Natural killer cell (primary cell): ENCODE data around the gene CCNI. TPM values are rescaled to one million over a fixed set of nuclear protein-coding genes. Genes with fewer than 3 reads are reported as not detected.

Experiments used
- ATAC-seq, 3 donors: fragments of 150-1000 bp in 2 of 3; fragments of 200-7000 bp in 1 of 3; cut with Tn5 transposase; 1 replicate in 1 of 3; 2 replicates in 2 of 3; pipeline ENCODE4 v1.10.0; 2021; ENCODE audit warnings: mild to moderate bottlenecking in 2 of 3, moderate library complexity in 2 of 3
- DNase-seq, 2 donors: peaks; one replicate each; pipeline versions ENCODE4 v3.0.0 to v3.0.0-alpha.2; 2013 to 2021; ENCODE audit warnings: mixed read lengths in 1 of 2
- H3K27ac ChIP-seq: one replicate; pipeline ENCODE4 v1.5.1; 2013; ENCODE audit warnings: mild to moderate bottlenecking, low read length
- H3K27me3 ChIP-seq: one replicate; pipeline ENCODE4 v1.6.1; 2013; ENCODE audit warnings: low read length; ENCODE audit not compliant: control insufficient read depth, insufficient read depth
- H3K36me3 ChIP-seq: one replicate; pipeline ENCODE4 v1.6.1; 2013; ENCODE audit warnings: low read length; ENCODE audit not compliant: control insufficient read depth, insufficient read depth
- H3K4me1 ChIP-seq: one replicate; pipeline ENCODE4 v1.6.1; 2013; ENCODE audit warnings: low read length; ENCODE audit not compliant: control insufficient read depth, insufficient read depth
- H3K4me3 ChIP-seq: one replicate; pipeline ENCODE4 v1.5.1; 2013; ENCODE audit warnings: low read length
- H3K9me3 ChIP-seq: one replicate; pipeline ENCODE4 v1.6.1; 2013; ENCODE audit warnings: low read length; ENCODE audit not compliant: control insufficient read depth, insufficient read depth
- H3K27ac Mint-ChIP-seq, 2 donors: one replicate each; pipeline ENCODE4 v1.8.0; 2022; ENCODE audit warnings: mild to moderate bottlenecking in 2 of 2, mixed read lengths in 2 of 2, moderate library complexity in 1 of 2
- H3K27me3 Mint-ChIP-seq, 2 donors: one replicate each; pipeline ENCODE4 v1.8.0; 2022; ENCODE audit warnings: low read depth in 2 of 2, mixed read lengths in 2 of 2
- H3K36me3 Mint-ChIP-seq: one replicate; pipeline ENCODE4 v1.8.0; 2022; ENCODE audit warnings: mixed read lengths
- H3K4me1 Mint-ChIP-seq, 2 donors: one replicate each; pipeline ENCODE4 v1.8.0; 2022; ENCODE audit warnings: mixed read lengths in 2 of 2
- H3K4me3 Mint-ChIP-seq: one replicate; pipeline ENCODE4 v1.8.0; 2022; ENCODE audit warnings: mild to moderate bottlenecking, moderate library complexity, mixed read lengths
- H3K9me3 Mint-ChIP-seq, 2 donors: one replicate each; pipeline ENCODE4 v1.8.0; 2022; ENCODE audit warnings: mixed read lengths in 2 of 2
- WGBS: methylation state at CpG from one replicate; pipeline ENCODE4 v1.1.7; 2013; ENCODE audit warnings: missing lambda C conversion rate; ENCODE audit not compliant: insufficient coverage; 5-methylcytosine and 5-hydroxymethylcytosine counted together
- intact Hi-C: fragments of 100-400 bp; cut with micrococcal nuclease; formaldehyde crosslinking; loops from one replicate; pipeline ENCODE4 v1.14.2; 2022
- total RNA-seq, 4 donors: library from RNA; stranded (reverse); fragments of 120-200 nt in 1 of 4; gene quantifications; one replicate each; pipeline versions ENCODE4 v1.2.3 to v1.2.4, GENCODE V29; 2013 to 2022
- TF ChIP-seq, protein P1 (sequence below): fragments of 200-600 bp; IDR thresholded peaks from one replicate; pipeline ENCODE4 v1.8.0; 2022; ENCODE audit warnings: antibody characterized with exemption

CCNI gene
- total RNA-seq, 3 donors from 2014 or later (not counting 1 experiment from before 2014, with no cell fraction given), result 243 to 266 (median 259) TPM

DNA sequence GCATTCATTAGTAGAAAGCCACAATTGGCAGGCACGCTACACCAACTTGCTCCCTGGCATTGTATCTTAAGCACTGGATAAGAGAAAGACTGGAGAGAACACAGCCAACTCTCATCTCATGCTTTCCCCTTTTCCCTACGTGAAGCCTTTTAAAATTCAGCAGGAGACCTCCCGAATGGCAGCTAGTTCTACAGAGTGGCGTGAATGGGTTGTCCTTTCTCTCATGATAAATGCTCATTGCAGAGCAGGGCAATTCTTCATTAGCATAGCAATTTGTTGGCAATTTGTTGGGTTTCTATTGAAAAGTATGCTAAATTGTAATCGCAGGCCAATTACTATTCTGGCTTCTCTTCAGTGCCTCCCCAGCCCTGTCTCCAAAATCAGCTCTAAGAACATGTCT lies 78.3 kb downstream of the CCNI start:
- H3K36me3 ChIP-seq, result peaks cover 10% of the 10 kb centered on the region
- H3K27ac Mint-ChIP-seq, result no peak overlapping the region
- H3K36me3 Mint-ChIP-seq, result no peaks in the 10 kb centered on the region
- H3K27me3 Mint-ChIP-seq, result no peaks in the 10 kb centered on the region
- no peaks in the 10 kb centered on the region for H3K27me3 ChIP-seq
- H3K4me3 Mint-ChIP-seq, result no peak overlapping the region
- WGBS, result 99% methylated on average over 5 of the region's 5 CpGs
- no peak for DNase-seq
- H3K4me3 ChIP-seq, result no peak overlapping the region
- H3K27ac ChIP-seq, result no peak overlapping the region
- ATAC-seq, result no peak
- H3K4me1 ChIP-seq, result peaks cover 11% of the 10 kb centered on the region
- TF ChIP-seq, protein P1, sequence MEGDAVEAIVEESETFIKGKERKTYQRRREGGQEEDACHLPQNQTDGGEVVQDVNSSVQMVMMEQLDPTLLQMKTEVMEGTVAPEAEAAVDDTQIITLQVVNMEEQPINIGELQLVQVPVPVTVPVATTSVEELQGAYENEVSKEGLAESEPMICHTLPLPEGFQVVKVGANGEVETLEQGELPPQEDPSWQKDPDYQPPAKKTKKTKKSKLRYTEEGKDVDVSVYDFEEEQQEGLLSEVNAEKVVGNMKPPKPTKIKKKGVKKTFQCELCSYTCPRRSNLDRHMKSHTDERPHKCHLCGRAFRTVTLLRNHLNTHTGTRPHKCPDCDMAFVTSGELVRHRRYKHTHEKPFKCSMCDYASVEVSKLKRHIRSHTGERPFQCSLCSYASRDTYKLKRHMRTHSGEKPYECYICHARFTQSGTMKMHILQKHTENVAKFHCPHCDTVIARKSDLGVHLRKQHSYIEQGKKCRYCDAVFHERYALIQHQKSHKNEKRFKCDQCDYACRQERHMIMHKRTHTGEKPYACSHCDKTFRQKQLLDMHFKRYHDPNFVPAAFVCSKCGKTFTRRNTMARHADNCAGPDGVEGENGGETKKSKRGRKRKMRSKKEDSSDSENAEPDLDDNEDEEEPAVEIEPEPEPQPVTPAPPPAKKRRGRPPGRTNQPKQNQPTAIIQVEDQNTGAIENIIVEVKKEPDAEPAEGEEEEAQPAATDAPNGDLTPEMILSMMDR, result no peak
- intact Hi-C loops, result no loop called here
- no peaks in the 10 kb centered on the region for H3K9me3 ChIP-seq
- no peaks in the 10 kb centered on the region for H3K9me3 Mint-ChIP-seq
- peaks cover 13 to 22% of the 10 kb centered on the region in 2 donors for H3K4me1 Mint-ChIP-seq

Other genes with a start within 250 kb of the CCNI start
- not detected for gene SOWAHB, start 177.8 kb downstream of the CCNI start, total RNA-seq
- gene SEPTIN11, start 126.2 kb downstream of the CCNI start, total RNA-seq, result 10 to 100 TPM; 38.6 to 52.8 (median 46.2) TPM
- 10 to 100 TPM; 35.5 to 91.5 (median 40.6) TPM for gene CCNG2, start 81.2 kb upstream of the CCNI start, total RNA-seq